Activated T-helper 2 cell treated with anti-CD3 and anti-CD28 coated beads, Interferon-gamma antibody, Interleukin-2, Interleukin-4, amounts not matched to agents 10 μg/mL and 5 μg/mL and 100 μg/mL, durations not matched to agents 14 hours and 24 hours and 36 hours (primary cell): ENCODE data around the gene CFAP298. TPM values are rescaled to one million over a fixed set of nuclear protein-coding genes. Genes with fewer than 3 reads are reported as not detected.

ENCODE experiments used
- DNase-seq: peaks from one replicate; pipeline ENCODE4 v3.0.0; 2021; ENCODE audit warnings: low spot score
- H3K27ac Mint-ChIP-seq: one replicate; pipeline ENCODE4 v1.8.0; 2021; ENCODE audit warnings: mixed read lengths
- H3K27me3 Mint-ChIP-seq: one replicate; pipeline ENCODE4 v1.8.0; 2021; ENCODE audit warnings: low read depth, mixed read lengths
- H3K36me3 Mint-ChIP-seq: one replicate; pipeline ENCODE4 v1.8.0; 2021; ENCODE audit warnings: low read depth, mixed read lengths
- H3K4me1 Mint-ChIP-seq: one replicate; pipeline ENCODE4 v1.8.0; 2021; ENCODE audit warnings: low read depth, mixed read lengths
- H3K4me3 Mint-ChIP-seq: one replicate; pipeline ENCODE4 v1.8.0; 2021; ENCODE audit warnings: low read depth, mild to moderate bottlenecking, moderate library complexity, mixed read lengths
- H3K9me3 Mint-ChIP-seq: one replicate; pipeline ENCODE4 v1.8.0; 2021; ENCODE audit warnings: mixed read lengths
- intact Hi-C: fragments of 100-400 bp; cut with micrococcal nuclease; formaldehyde crosslinking; loops from one replicate; pipeline ENCODE4 v1.15.1; 2023
- total RNA-seq: library from RNA; stranded (reverse); gene quantifications from 2 replicates; pipeline ENCODE4 v1.2.3, GENCODE V29; 2022

The CFAP298 gene
- total RNA-seq, 1 donor from 2014 or later, result 44.5 TPM

DNA sequence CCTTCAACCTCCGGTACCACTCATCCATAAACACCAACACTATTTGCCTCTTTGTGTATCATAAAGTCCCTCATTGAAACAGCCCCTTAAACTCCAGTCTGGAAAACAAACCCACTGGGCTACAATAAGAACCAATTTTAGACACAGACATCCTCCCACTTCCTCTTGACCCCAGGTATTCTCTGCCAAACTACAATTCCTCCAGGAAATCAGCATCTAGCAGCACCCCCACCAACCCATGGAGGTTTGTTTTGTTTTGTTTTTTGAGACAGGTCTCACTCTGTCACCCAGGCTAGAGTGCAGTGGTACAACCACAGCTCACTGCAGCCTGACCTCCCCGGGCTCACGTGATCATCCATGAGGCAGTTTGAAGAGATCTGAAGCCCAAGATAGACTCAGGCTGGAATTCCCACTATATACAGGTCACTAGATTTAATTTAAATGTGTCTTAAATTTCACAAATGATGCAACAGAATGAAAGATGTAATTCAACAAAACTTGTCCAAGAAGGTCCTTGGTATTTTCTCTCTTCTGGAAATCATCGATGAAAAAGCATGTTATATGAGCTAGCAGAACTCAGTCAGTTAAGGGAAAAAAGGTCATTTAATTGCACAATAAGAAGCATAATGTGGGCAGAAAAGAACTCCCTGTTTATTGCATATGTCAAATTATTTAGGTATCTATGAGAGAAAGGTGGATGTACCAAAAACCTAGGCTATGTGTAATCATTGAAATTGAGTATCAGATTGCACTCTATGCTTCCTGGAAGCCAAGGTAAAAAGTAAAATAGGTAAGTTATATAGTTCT, 57.1 kb downstream of the CFAP298 start:
- no peaks in the 10 kb centered on the region for H3K9me3 Mint-ChIP-seq
- H3K27me3 Mint-ChIP-seq, result peaks cover 5% of the 10 kb centered on the region
- no peaks in the 10 kb centered on the region for H3K4me1 Mint-ChIP-seq
- DNase-seq, result no peak
- intact Hi-C loops, result no loop called here
- no peak overlapping the region for H3K27ac Mint-ChIP-seq
- H3K4me3 Mint-ChIP-seq, result no peak overlapping the region
- no peaks in the 10 kb centered on the region for H3K36me3 Mint-ChIP-seq

DNA sequence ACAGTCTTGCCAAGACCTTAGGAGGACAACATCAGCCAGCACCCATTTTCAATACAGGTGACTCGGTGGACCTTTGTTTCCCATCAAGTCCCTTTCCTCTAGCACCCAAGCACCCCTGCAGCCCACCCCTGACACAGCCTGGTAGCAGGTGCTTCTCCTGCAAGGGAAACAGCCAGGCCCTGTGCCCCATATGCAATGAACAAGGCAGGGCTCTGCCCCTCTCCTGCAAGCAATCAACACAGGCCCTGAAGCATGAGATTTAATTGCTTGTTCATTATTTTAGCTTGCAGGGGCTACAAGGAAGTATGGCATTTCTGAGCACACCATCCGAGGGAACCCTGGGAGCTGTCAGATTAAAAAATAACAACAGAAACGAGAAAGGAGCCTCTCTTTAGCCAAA, 62.3 kb downstream of the CFAP298 start:
- DNase-seq, result no peak
- Mint-ChIP-seq H3K36me3 (no peaks in the 10 kb centered on the region), H3K9me3 (no peaks in the 10 kb centered on the region), H3K4me1 (no peaks in the 10 kb centered on the region), H3K4me3 (no peak overlapping the region), H3K27me3 (peaks cover 11% of the 10 kb centered on the region), H3K27ac (no peak overlapping the region)
- intact Hi-C loops, result no loop called here

DNA sequence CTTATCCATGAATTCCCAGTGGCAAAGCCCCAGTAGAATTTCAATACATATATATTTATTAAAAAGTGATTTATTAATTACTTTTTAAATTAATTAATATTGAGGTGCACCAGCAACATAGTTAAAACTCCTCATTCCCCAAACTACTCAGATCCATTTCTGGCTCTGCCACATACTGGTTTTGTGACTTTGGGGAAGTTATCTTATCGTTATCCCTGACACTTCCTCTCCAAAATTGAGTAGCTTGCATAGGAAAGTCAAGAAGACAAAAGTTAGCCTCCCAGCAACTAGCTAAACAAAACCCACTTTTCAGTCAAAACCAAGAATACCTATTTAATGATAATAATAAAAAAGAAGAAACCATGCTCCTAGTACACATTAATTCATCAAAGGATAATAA, 62.7 kb downstream of the CFAP298 start:
- H3K4me1 Mint-ChIP-seq, result no peaks in the 10 kb centered on the region
- no peaks in the 10 kb centered on the region for H3K36me3 Mint-ChIP-seq
- H3K27me3 Mint-ChIP-seq, result peaks cover 11% of the 10 kb centered on the region
- H3K9me3 Mint-ChIP-seq, result no peaks in the 10 kb centered on the region
- no peak overlapping the region for H3K4me3 Mint-ChIP-seq
- H3K27ac Mint-ChIP-seq, result no peak overlapping the region
- no peak for DNase-seq
- intact Hi-C loops, result no loop called here

Other genes with a start within 250 kb of the CFAP298 start
- 32.3 and 33.9 TPM in 2 replicates for gene URB1, start 219.4 kb downstream of the CFAP298 start, total RNA-seq
- gene EVA1C, start 199.7 kb downstream of the CFAP298 start, total RNA-seq, result 8.1 and 8.4 TPM in 2 replicates
- gene TCP10L, start 26.9 kb downstream of the CFAP298 start, total RNA-seq, result 1.1 and 1.3 TPM in 2 replicates
- 11.8 and 16.5 TPM in 2 replicates for gene SYNJ1, start 115.6 kb upstream of the CFAP298 start, total RNA-seq
- 65.7 and 66.5 TPM in 2 replicates for gene PAXBP1, start 159.4 kb upstream of the CFAP298 start, total RNA-seq